Thoracic aorta (tissue), 2 donors: ENCODE results near the gene UBA1. TPM values are rescaled to one million over a fixed set of nuclear protein-coding genes. Genes with fewer than 3 reads are reported as not detected.
A peak's percentile ranks its signal among the peaks of the same experiment; 100 is the strongest.

ENCODE experiments used
- ATAC-seq: fragments of 150-250 bp; one replicate; pipeline ENCODE4 v1.8.0; 2017; ENCODE audit warnings: low read depth; ENCODE audit not compliant: insufficient number of reproducible peaks, low FRiP score
- DNase-seq: peaks from one replicate; pipeline ENCODE4 v3.0.0-alpha.2; 2020; ENCODE audit warnings: low spot score
- H3K27ac ChIP-seq, 2 donors: fragments of 200-600 bp; sonication (generic); 1 replicate in 1 of 2; 2 replicates in 1 of 2; pipeline ENCODE4 v1.5.1; 2016; ENCODE audit warnings: mild to moderate bottlenecking in 2 of 2, moderate library complexity in 2 of 2
- H3K27me3 ChIP-seq: fragments of 200-600 bp; sonication (generic); replicated peaks from 2 replicates; pipeline ENCODE4 v1.6.0; 2016; ENCODE audit warnings: mild to moderate bottlenecking; ENCODE audit not compliant: insufficient read depth
- H3K36me3 ChIP-seq: fragments of 200-600 bp; sonication (generic); one replicate; pipeline ENCODE4 v1.5.1; 2016
- H3K4me1 ChIP-seq, 2 donors: fragments of 200-600 bp; sonication (generic); 1 replicate in 1 of 2; 2 replicates in 1 of 2; pipeline versions ENCODE4 v1.5.1 to v1.6.0; 2016; ENCODE audit warnings: low read depth in 2 of 2, mild to moderate bottlenecking in 1 of 2; ENCODE audit not compliant: control insufficient read depth in 1 of 2
- H3K4me3 ChIP-seq: fragments of 200-600 bp; sonication (generic); 2 replicates; pipeline ENCODE4 v1.5.1; 2016; ENCODE audit warnings: mild to moderate bottlenecking
- H3K9me3 ChIP-seq: fragments of 200-600 bp; sonication (generic); 2 replicates; pipeline ENCODE4 v1.5.1; 2016
- CTCF ChIP-seq: fragments of 200-600 bp; sonication (generic); IDR thresholded peaks from one replicate; pipeline ENCODE4 v1.5.1; 2019; ENCODE audit warnings: antibody characterized with exemption
- total RNA-seq, 2 donors: library from RNA; depleted of rRNA; stranded (reverse); fragments of >200 nt; gene quantifications; one replicate each; pipeline versions ENCODE4 v1.1.0 to v1.2.3, GENCODE V29; 2016

The UBA1 gene
- total RNA-seq, result 100 to 1,000 TPM; 132 to 133 TPM

GRCh38 chrX:47193475-47194193, at the start of gene UBA1:
Gene UBA1, plus strand, starts transcription at chrX:47193829. Its CDS starts 4,974 bp downstream, at chrX:47198803.
- Histone ChIP-seq H3K4me1 (peaks cover 18 to 36% of the 10 kb centered on the region in 2 donors), H3K36me3 (no peaks in the 10 kb centered on the region), H3K27me3 (no peaks in the 10 kb centered on the region), H3K9me3 (no peaks in the 10 kb centered on the region), H3K27ac (peak within 1 kb of the TSS; percentile 93 to 97), H3K4me3 (peak within 1 kb of the TSS; percentile 90)
- TF ChIP-seq CTCF, result peak; percentile 65
- ATAC-seq (peak; percentile 75), DNase-seq (peak; percentile 74)

GRCh38 chrX:47143894-47144625, 49.6 kb upstream of the UBA1 start:
- H3K27ac ChIP-seq, result peak overlapping the region; percentile 94 to 96
- DNase-seq (no peak), ATAC-seq (no peak)
- peak overlapping the region; percentile 83 for H3K4me3 ChIP-seq
- no peaks in the 10 kb centered on the region for H3K27me3 ChIP-seq
- no peaks in the 10 kb centered on the region for H3K36me3 ChIP-seq
- peaks cover 9 to 22% of the 10 kb centered on the region in 2 donors for H3K4me1 ChIP-seq
- H3K9me3 ChIP-seq, result no peaks in the 10 kb centered on the region
- no peak for TF ChIP-seq CTCF

- Histone ChIP-seq H3K9me3 (no peaks in the 10 kb centered on the region), H3K4me1 (peaks cover 9 to 22% of the 10 kb centered on the region in 2 donors), H3K27ac (peak within 1 kb of the TSS; percentile 94 to 96), H3K4me3 (peak within 1 kb of the TSS; percentile 83), H3K27me3 (no peaks in the 10 kb centered on the region), H3K36me3 (no peaks in the 10 kb centered on the region)
- ATAC-seq (peak; percentile 82), DNase-seq (peak; percentile 76)
- peak; percentile 74 for TF ChIP-seq CTCF
Observed at GRCh38 chrX:47144626-47145394, 48.8 kb upstream of the UBA1 start, which contains the start of the genes NDUFB11 and RBM10. Gene NDUFB11, minus strand, starts transcription at chrX:47144702. Its CDS starts 23 bp downstream, at chrX:47144679. Gene RBM10, plus strand, starts transcription at chrX:47145221. Its CDS starts 2,261 bp downstream, at chrX:47147482.

GRCh38 chrX:47145395-47146120, 48.1 kb upstream of the UBA1 start:
- Histone ChIP-seq H3K27ac (peak overlapping the region; percentile 94 to 96), H3K36me3 (no peaks in the 10 kb centered on the region), H3K4me1 (peaks cover 9 to 22% of the 10 kb centered on the region in 2 donors), H3K4me3 (peak overlapping the region; percentile 83), H3K27me3 (no peaks in the 10 kb centered on the region), H3K9me3 (no peaks in the 10 kb centered on the region)
- DNase-seq (no peak), ATAC-seq (no peak)
- TF ChIP-seq CTCF, result no peak
